ENCODE data around the gene POLR3E. TPM values are rescaled to one million over a fixed set of nuclear protein-coding genes. Genes with fewer than 3 reads are reported as not detected.

The POLR3E gene
- polyA plus RNA-seq, 1 donor (not counting 4 experiments of a cell fraction or from before 2014, with no cell fraction given) = 74.0 TPM

GRCh38 chr16:22326369-22326652 lies 29.1 kb downstream of the POLR3E start:
- peaks cover 21 to 45% of the 10 kb centered on the region in 2 experiments for H3K36me3 ChIP-seq (ENCODE audit: control insufficient read depth in 2 of 2, extremely low read depth in 1 of 2, insufficient read depth in 2 of 2, low read length in 2 of 2)
- no peaks in the 10 kb centered on the region for H3K9me1 ChIP-seq (ENCODE audit: control insufficient read depth, extremely low read depth, insufficient read depth, low read length)
- no peaks in the 10 kb centered on the region for H3K9me3 ChIP-seq (ENCODE audit: control insufficient read depth, low read depth, low read length)
- no peaks in the 10 kb centered on the region for H3K27me3 ChIP-seq (ENCODE audit: control insufficient read depth, extremely low read depth, insufficient read depth, low read length)
- FAIRE-seq (no peak), DNase-seq (ENCODE audit: low read depth, low spot score) (no peak)
- peaks cover 12% of the 10 kb centered on the region for H3K79me2 ChIP-seq (ENCODE audit: control insufficient read depth, insufficient read depth, low read length)
- dilution Hi-C loops (cut with MboI; ENCODE audit: extremely low pct_ligation_motif_present, low sequenced_read_pairs) = no loop called here
- TF ChIP-seq CTCF (optimal IDR thresholded peaks at IDR 0.05 in 1 of 3, IDR thresholded peaks at IDR 0.05 in 1 of 3, conservative IDR thresholded peaks at IDR 0.05 in 1 of 3; ENCODE audit: extremely low read depth in 1 of 3, insufficient read depth in 2 of 3, low read length in 3 of 3) (no peak), EZH2 (IDR thresholded peaks at IDR 0.05; ENCODE audit: low read length) (no peak)
- H3K9ac ChIP-seq (ENCODE audit: control insufficient read depth, extremely low read depth, insufficient read depth, low read length) = no peak overlapping the region
- H4K20me1 ChIP-seq (ENCODE audit: control insufficient read depth, extremely low read depth, insufficient read depth, low read length) = no peaks in the 10 kb centered on the region
- H3K27ac ChIP-seq (ENCODE audit: control insufficient read depth, insufficient read depth, low read length) = no peak overlapping the region
- H3K4me3 ChIP-seq (ENCODE audit: control insufficient read depth in 2 of 3, extremely low read depth in 1 of 3, insufficient read depth in 2 of 3, low read depth in 1 of 3, low read length in 3 of 3) = no peak overlapping the region
- no peaks in the 10 kb centered on the region for H3K4me1 ChIP-seq (ENCODE audit: control insufficient read depth, extremely low read depth, insufficient read depth, low read length)
- no peak overlapping the region for H2AFZ ChIP-seq (ENCODE audit: control insufficient read depth, low read length)
- H3K4me2 ChIP-seq (ENCODE audit: control insufficient read depth, extremely low read depth, insufficient read depth, low read depth, low read length) = no peak overlapping the region

- no peak for TF ChIP-seq EZH2 (IDR thresholded peaks at IDR 0.05; ENCODE audit: low read length)
- TF ChIP-seq CTCF (optimal IDR thresholded peaks at IDR 0.05 in 1 of 3, IDR thresholded peaks at IDR 0.05 in 1 of 3, conservative IDR thresholded peaks at IDR 0.05 in 1 of 3; ENCODE audit: extremely low read depth in 1 of 3, insufficient read depth in 2 of 3, low read length in 3 of 3) = no peak
- Histone ChIP-seq H3K9me3 (ENCODE audit: control insufficient read depth, low read depth, low read length) (no peaks in the 10 kb centered on the region), H3K27ac (ENCODE audit: control insufficient read depth, insufficient read depth, low read length) (no peak overlapping the region), H3K4me2 (ENCODE audit: control insufficient read depth, extremely low read depth, insufficient read depth, low read depth, low read length) (no peak overlapping the region), H3K9me1 (ENCODE audit: control insufficient read depth, extremely low read depth, insufficient read depth, low read length) (no peaks in the 10 kb centered on the region), H3K36me3 (ENCODE audit: control insufficient read depth in 2 of 2, extremely low read depth in 1 of 2, insufficient read depth in 2 of 2, low read length in 2 of 2) (peaks cover 17 to 39% of the 10 kb centered on the region in 2 experiments), H3K4me3 (ENCODE audit: control insufficient read depth in 2 of 3, extremely low read depth in 1 of 3, insufficient read depth in 2 of 3, low read depth in 1 of 3, low read length in 3 of 3) (no peak overlapping the region), H2AFZ (ENCODE audit: control insufficient read depth, low read length) (no peak overlapping the region), H3K79me2 (ENCODE audit: control insufficient read depth, insufficient read depth, low read length) (peaks cover 6% of the 10 kb centered on the region), H3K27me3 (ENCODE audit: control insufficient read depth, extremely low read depth, insufficient read depth, low read length) (no peaks in the 10 kb centered on the region), H3K9ac (ENCODE audit: control insufficient read depth, extremely low read depth, insufficient read depth, low read length) (no peak overlapping the region), H4K20me1 (ENCODE audit: control insufficient read depth, extremely low read depth, insufficient read depth, low read length) (peaks cover 3% of the 10 kb centered on the region), H3K4me1 (ENCODE audit: control insufficient read depth, extremely low read depth, insufficient read depth, low read length) (no peaks in the 10 kb centered on the region)
- dilution Hi-C loops (cut with MboI; ENCODE audit: extremely low pct_ligation_motif_present, low sequenced_read_pairs) = no loop called here
- FAIRE-seq (no peak), DNase-seq (ENCODE audit: low read depth, low spot score) (no peak)
Observed at GRCh38 chr16:22326771-22327445, 29.7 kb downstream of the POLR3E start.
